Measurements from ENCODE around the gene EEFSEC. TPM values are rescaled to one million over a fixed set of nuclear protein-coding genes. Genes with fewer than 3 reads are reported as not detected.

Gene EEFSEC
- total RNA-seq, 1 experiment from 2014 or later, result 15.4 TPM

DNA sequence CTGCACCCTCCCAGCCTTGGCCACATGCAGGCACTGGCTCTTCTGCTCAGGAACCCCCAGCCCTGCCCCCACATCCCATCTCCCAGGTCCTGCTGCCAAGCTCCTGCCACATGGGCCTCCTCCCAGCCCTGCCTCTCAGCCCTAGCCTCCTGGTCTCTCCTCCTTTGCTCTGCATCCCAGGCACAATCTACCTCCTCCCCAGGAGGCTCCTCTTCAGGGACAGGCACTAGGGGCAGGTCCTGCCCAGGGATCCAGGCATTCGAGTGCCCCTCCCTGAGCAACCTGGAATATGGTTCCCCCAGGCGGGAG, 301.0 kb downstream of the EEFSEC start:
- TF ChIP-seq SIN3A (IDR thresholded peaks at IDR 0.05; ENCODE audit: borderline replicate concordance, insufficient read depth, low read depth, low read length) (no peak), TCF7L2 (IDR thresholded peaks at IDR 0.05; ENCODE audit: low read depth, low read length) (no peak), POLR2AphosphoS5 (IDR thresholded peaks at IDR 0.05; ENCODE audit: low read depth, low read length) (no peak)
- TF ChIP-seq, protein P1, sequence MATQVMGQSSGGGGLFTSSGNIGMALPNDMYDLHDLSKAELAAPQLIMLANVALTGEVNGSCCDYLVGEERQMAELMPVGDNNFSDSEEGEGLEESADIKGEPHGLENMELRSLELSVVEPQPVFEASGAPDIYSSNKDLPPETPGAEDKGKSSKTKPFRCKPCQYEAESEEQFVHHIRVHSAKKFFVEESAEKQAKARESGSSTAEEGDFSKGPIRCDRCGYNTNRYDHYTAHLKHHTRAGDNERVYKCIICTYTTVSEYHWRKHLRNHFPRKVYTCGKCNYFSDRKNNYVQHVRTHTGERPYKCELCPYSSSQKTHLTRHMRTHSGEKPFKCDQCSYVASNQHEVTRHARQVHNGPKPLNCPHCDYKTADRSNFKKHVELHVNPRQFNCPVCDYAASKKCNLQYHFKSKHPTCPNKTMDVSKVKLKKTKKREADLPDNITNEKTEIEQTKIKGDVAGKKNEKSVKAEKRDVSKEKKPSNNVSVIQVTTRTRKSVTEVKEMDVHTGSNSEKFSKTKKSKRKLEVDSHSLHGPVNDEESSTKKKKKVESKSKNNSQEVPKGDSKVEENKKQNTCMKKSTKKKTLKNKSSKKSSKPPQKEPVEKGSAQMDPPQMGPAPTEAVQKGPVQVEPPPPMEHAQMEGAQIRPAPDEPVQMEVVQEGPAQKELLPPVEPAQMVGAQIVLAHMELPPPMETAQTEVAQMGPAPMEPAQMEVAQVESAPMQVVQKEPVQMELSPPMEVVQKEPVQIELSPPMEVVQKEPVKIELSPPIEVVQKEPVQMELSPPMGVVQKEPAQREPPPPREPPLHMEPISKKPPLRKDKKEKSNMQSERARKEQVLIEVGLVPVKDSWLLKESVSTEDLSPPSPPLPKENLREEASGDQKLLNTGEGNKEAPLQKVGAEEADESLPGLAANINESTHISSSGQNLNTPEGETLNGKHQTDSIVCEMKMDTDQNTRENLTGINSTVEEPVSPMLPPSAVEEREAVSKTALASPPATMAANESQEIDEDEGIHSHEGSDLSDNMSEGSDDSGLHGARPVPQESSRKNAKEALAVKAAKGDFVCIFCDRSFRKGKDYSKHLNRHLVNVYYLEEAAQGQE (IDR thresholded peaks at IDR 0.05; ENCODE audit: insufficient read depth in 1 of 2, low read depth in 2 of 2, low read length in 1 of 2), result no peak
- TF ChIP-seq, protein P2, sequence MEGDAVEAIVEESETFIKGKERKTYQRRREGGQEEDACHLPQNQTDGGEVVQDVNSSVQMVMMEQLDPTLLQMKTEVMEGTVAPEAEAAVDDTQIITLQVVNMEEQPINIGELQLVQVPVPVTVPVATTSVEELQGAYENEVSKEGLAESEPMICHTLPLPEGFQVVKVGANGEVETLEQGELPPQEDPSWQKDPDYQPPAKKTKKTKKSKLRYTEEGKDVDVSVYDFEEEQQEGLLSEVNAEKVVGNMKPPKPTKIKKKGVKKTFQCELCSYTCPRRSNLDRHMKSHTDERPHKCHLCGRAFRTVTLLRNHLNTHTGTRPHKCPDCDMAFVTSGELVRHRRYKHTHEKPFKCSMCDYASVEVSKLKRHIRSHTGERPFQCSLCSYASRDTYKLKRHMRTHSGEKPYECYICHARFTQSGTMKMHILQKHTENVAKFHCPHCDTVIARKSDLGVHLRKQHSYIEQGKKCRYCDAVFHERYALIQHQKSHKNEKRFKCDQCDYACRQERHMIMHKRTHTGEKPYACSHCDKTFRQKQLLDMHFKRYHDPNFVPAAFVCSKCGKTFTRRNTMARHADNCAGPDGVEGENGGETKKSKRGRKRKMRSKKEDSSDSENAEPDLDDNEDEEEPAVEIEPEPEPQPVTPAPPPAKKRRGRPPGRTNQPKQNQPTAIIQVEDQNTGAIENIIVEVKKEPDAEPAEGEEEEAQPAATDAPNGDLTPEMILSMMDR (IDR thresholded peaks at IDR 0.05), result no peak
- H3K4me1 ChIP-seq (ENCODE audit: control insufficient read depth, insufficient read depth, low read length), result no peaks in the 10 kb centered on the region
- ATAC-seq (no peak), DNase-seq (ENCODE audit: low read depth, low spot score) (no peak)
- CTCF ChIA-PET, result no interaction called here
- no peaks in the 10 kb centered on the region for H3K36me3 ChIP-seq (ENCODE audit: control insufficient read depth, insufficient read depth, low read length)
- no TSS peak for BruUV-seq (replicated peaks)
- no peaks in the 10 kb centered on the region for H3K9me3 ChIP-seq (ENCODE audit: control insufficient read depth, insufficient read depth, low read depth, low read length)
- intact Hi-C loops (cut with micrococcal nuclease; ENCODE audit: unreplicated experiment) (no loop called here), in situ Hi-C loops (cut with HindIII; ENCODE audit: low pct_unique_long_range_greater_than_20kb, low sequenced_read_pairs) (no loop called here)
- H3K4me3 ChIP-seq (ENCODE audit: low read depth in 2 of 2, low read length in 2 of 2), result no peak overlapping the region
- no peak overlapping the region for H3K27ac ChIP-seq (ENCODE audit: low read length)
- H3K27me3 ChIP-seq (ENCODE audit: control insufficient read depth, insufficient read depth, low read length), result no peaks in the 10 kb centered on the region
- POLR2A ChIA-PET, result no interaction called here

DNA sequence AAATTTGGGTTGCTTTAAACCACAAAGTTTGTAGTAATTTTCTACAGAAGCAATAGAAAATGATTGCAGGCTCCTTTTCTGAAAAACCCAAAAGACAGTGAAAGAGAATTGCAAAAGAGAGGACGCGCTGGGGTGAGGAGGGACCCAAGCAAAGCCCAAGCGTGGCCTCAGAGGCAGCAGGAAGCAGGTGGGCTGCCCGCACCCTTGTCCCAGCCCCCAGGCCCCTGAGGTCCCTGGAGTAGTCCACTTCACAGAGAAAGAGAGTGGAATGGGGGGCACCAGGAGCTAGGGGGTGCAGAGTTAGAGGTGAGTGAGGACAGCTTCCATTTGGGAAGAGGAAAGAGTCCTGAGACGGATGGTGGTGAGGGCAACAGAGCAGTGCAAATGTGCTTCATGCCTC, 301.8 kb downstream of the EEFSEC start:
- DNase-seq (ENCODE audit: low read depth, low spot score), result no peak
- no peaks in the 10 kb centered on the region for H3K9me3 ChIP-seq (ENCODE audit: control insufficient read depth, insufficient read depth, low read depth, low read length)
- ATAC-seq, result no peak
- H3K27ac ChIP-seq (ENCODE audit: low read length), result no peak overlapping the region
- H3K27me3 ChIP-seq (ENCODE audit: control insufficient read depth, insufficient read depth, low read length), result no peaks in the 10 kb centered on the region
- H3K4me1 ChIP-seq (ENCODE audit: control insufficient read depth, insufficient read depth, low read length), result no peaks in the 10 kb centered on the region
- in situ Hi-C loops (cut with HindIII; ENCODE audit: low pct_unique_long_range_greater_than_20kb, low sequenced_read_pairs), result no loop called here
- POLR2A ChIA-PET, result no interaction called here
- no TSS peak for BruUV-seq (replicated peaks)
- H3K36me3 ChIP-seq (ENCODE audit: control insufficient read depth, insufficient read depth, low read length), result no peaks in the 10 kb centered on the region
- intact Hi-C loops (cut with micrococcal nuclease; ENCODE audit: unreplicated experiment), result no loop called here
- CTCF ChIA-PET, result no interaction called here
- TF ChIP-seq, protein P2 (IDR thresholded peaks at IDR 0.05), result no peak
- TF ChIP-seq TCF7L2 (IDR thresholded peaks at IDR 0.05; ENCODE audit: low read depth, low read length), result no peak
- TF ChIP-seq, protein P1 (IDR thresholded peaks at IDR 0.05; ENCODE audit: insufficient read depth in 1 of 2, low read depth in 2 of 2, low read length in 1 of 2), result no peak
- no peak for TF ChIP-seq POLR2AphosphoS5 (IDR thresholded peaks at IDR 0.05; ENCODE audit: low read depth, low read length)
- TF ChIP-seq SIN3A (IDR thresholded peaks at IDR 0.05; ENCODE audit: borderline replicate concordance, insufficient read depth, low read depth, low read length), result no peak
- no peak overlapping the region for H3K4me3 ChIP-seq (ENCODE audit: low read depth in 2 of 2, low read length in 2 of 2)

Measured in Panc1 (cell line).